WTC11 (cell line): ENCODE data around the gene ZNF146. TPM values are rescaled to one million over a fixed set of nuclear protein-coding genes. Genes with fewer than 3 reads are reported as not detected.

Source experiments
- ATAC-seq: fragments of 200-7000 bp; cut with Tn5 transposase; 2 replicates; pipeline ENCODE4 v1.10.0; 2021; ENCODE audit warnings: mild to moderate bottlenecking, moderate library complexity
- CTCF ChIA-PET: fragments of 300-600 bp; sonication (Branson Sonifier 250); formaldehyde crosslinking; loops from one replicate; lab custom pipeline; 2021; ENCODE audit warnings: antibody characterized with exemption; lab: Charles Lee
- POLR2A ChIA-PET: fragments of 350-600 bp; sonication (Branson Sonifier 250); formaldehyde crosslinking; loops from one replicate; lab custom pipeline; 2021; ENCODE audit warnings: antibody characterized with exemption; lab: Charles Lee
- DNase-seq: peaks from one replicate; pipeline ENCODE4 v3.0.0; 2021; ENCODE audit warnings: low spot score
- H3K27ac Mint-ChIP-seq: 2 replicates; pipeline ENCODE4 v1.8.0; 2021; ENCODE audit warnings: mixed read lengths
- H3K27me3 Mint-ChIP-seq: 2 replicates; pipeline ENCODE4 v1.8.0; 2021; ENCODE audit warnings: low read depth, mild to moderate bottlenecking, moderate library complexity, mixed read lengths
- H3K36me3 Mint-ChIP-seq: 2 replicates; pipeline ENCODE4 v1.8.0; 2021; ENCODE audit warnings: mixed read lengths
- H3K4me1 Mint-ChIP-seq: 2 replicates; pipeline ENCODE4 v1.8.0; 2022; ENCODE audit warnings: mixed read lengths
- H3K4me3 Mint-ChIP-seq: 2 replicates; pipeline ENCODE4 v1.8.0; 2021; ENCODE audit warnings: mild to moderate bottlenecking, moderate library complexity, mixed read lengths
- H3K9me3 Mint-ChIP-seq: 2 replicates; pipeline ENCODE4 v1.8.0; 2021; ENCODE audit warnings: mixed read lengths
- AR ChIP-seq: fragments of 250-450 bp; sonication (Bioruptor Pico); IDR thresholded peaks from 2 replicates; pipeline ENCODE4 v1.9.0; 2021; ENCODE audit warnings: mild to moderate bottlenecking
- ATF1 ChIP-seq: sonication (generic); formaldehyde crosslinking; IDR thresholded peaks from 2 replicates; pipeline ENCODE4 v1.8.1; 2023; ENCODE audit warnings: mild to moderate bottlenecking, moderate library complexity, missing genetic modification reagents
- ATF6 ChIP-seq: sonication (generic); formaldehyde crosslinking; IDR thresholded peaks from 2 replicates; pipeline ENCODE4 v1.8.1; 2023; ENCODE audit warnings: mild to moderate bottlenecking, missing genetic modification reagents
- E2F4 ChIP-seq: sonication (generic); formaldehyde crosslinking; IDR thresholded peaks from 2 replicates; pipeline ENCODE4 v1.8.1; 2022; ENCODE audit warnings: low read depth, mild to moderate bottlenecking, moderate library complexity, missing genetic modification reagents, borderline replicate concordance
- ELF4 ChIP-seq: sonication (generic); formaldehyde crosslinking; IDR thresholded peaks from 2 replicates; pipeline ENCODE4 v1.8.1; 2022; ENCODE audit warnings: low read depth, mild to moderate bottlenecking, moderate library complexity, missing genetic modification reagents
- FOXK1 ChIP-seq: sonication (generic); formaldehyde crosslinking; IDR thresholded peaks from 2 replicates; pipeline ENCODE4 v1.8.0; 2022; ENCODE audit warnings: mild to moderate bottlenecking, moderate library complexity, missing genetic modification reagents
- GABPB1 ChIP-seq: sonication (generic); formaldehyde crosslinking; IDR thresholded peaks from 2 replicates; pipeline ENCODE4 v1.8.1; 2023; ENCODE audit warnings: mild to moderate bottlenecking, missing genetic modification reagents
- GTF2I ChIP-seq: fragments of 250-450 bp; sonication (Bioruptor Pico); conservative IDR thresholded peaks from 2 replicates; pipeline ENCODE4 v1.4.0; 2021; ENCODE audit warnings: mild to moderate bottlenecking
- MYBL2 ChIP-seq: sonication (generic); formaldehyde crosslinking; IDR thresholded peaks from 2 replicates; pipeline ENCODE4 v1.8.1; 2023; ENCODE audit warnings: mild to moderate bottlenecking, moderate library complexity, missing genetic modification reagents
- NFE2L1 ChIP-seq: sonication (generic); formaldehyde crosslinking; IDR thresholded peaks from 2 replicates; pipeline ENCODE4 v1.8.1; 2023; ENCODE audit warnings: missing genetic modification reagents
- NR3C1 ChIP-seq: sonication (generic); formaldehyde crosslinking; conservative IDR thresholded peaks from 2 replicates; pipeline ENCODE4 v1.8.1; 2023; ENCODE audit warnings: low read depth, mild to moderate bottlenecking, missing genetic modification reagents
- OVOL2 ChIP-seq: fragments of 250-450 bp; sonication (Bioruptor Pico); IDR thresholded peaks from 2 replicates; pipeline ENCODE4 v1.9.0; 2021; ENCODE audit warnings: mild to moderate bottlenecking, borderline replicate concordance
- RORB ChIP-seq: fragments of 250-450 bp; sonication (Bioruptor Pico); IDR thresholded peaks from 2 replicates; pipeline ENCODE4 v1.9.0; 2021; ENCODE audit warnings: mild to moderate bottlenecking
- USF1 ChIP-seq: sonication (generic); formaldehyde crosslinking; IDR thresholded peaks from 2 replicates; pipeline ENCODE4 v1.8.0; 2022; ENCODE audit warnings: mild to moderate bottlenecking, missing genetic modification reagents
- ZMAT4 ChIP-seq: fragments of 250-450 bp; sonication (Bioruptor Pico); IDR thresholded peaks from 2 replicates; pipeline ENCODE4 v1.9.0; 2021; ENCODE audit warnings: mild to moderate bottlenecking
- ZNF121 ChIP-seq: sonication (generic); formaldehyde crosslinking; IDR thresholded peaks from 2 replicates; pipeline ENCODE4 v1.8.0; 2023; ENCODE audit warnings: missing genetic modification reagents
- ZNF263 ChIP-seq: sonication (generic); formaldehyde crosslinking; IDR thresholded peaks from 2 replicates; pipeline ENCODE4 v1.8.1; 2022; ENCODE audit warnings: low read depth, mild to moderate bottlenecking, moderate library complexity, missing genetic modification reagents
- ZNF281 ChIP-seq: sonication (generic); formaldehyde crosslinking; IDR thresholded peaks from 2 replicates; pipeline ENCODE4 v1.8.0; 2023; ENCODE audit warnings: mild to moderate bottlenecking, missing genetic modification reagents
- ZNF416 ChIP-seq: fragments of 250-450 bp; sonication (Bioruptor Pico); IDR thresholded peaks from 2 replicates; pipeline ENCODE4 v1.9.0; 2021; ENCODE audit warnings: mild to moderate bottlenecking, inconsistent platforms
- ZNF425 ChIP-seq: fragments of 250-450 bp; sonication (Bioruptor Pico); conservative IDR thresholded peaks from 2 replicates; pipeline ENCODE4 v1.9.0; 2021; ENCODE audit warnings: mild to moderate bottlenecking
- ZNF671 ChIP-seq: fragments of 250-450 bp; sonication (Bioruptor Pico); IDR thresholded peaks from 2 replicates; pipeline ENCODE4 v1.8.0; 2021; ENCODE audit warnings: mild to moderate bottlenecking
- ZSCAN18 ChIP-seq: fragments of 250-450 bp; sonication (Bioruptor Pico); IDR thresholded peaks from 2 replicates; pipeline ENCODE4 v2.1.2; 2022; ENCODE audit warnings: mild to moderate bottlenecking, moderate library complexity
- total RNA-seq: library from RNA; stranded (reverse); gene quantifications from 3 replicates; pipeline ENCODE4 v1.2.3, GENCODE V29; 2021

Gene ZNF146
- total RNA-seq, 1 experiment from 2014 or later = 128 TPM

GRCh38 chr19:36196249-36196648 is 18.7 kb upstream of the ZNF146 start:
- H3K36me3 Mint-ChIP-seq = no peaks in the 10 kb centered on the region
- no peak for TF ChIP-seq ZNF671 (CRISPR knock-in tag)
- TF ChIP-seq USF1 = no peak
- no peak for TF ChIP-seq ZMAT4
- TF ChIP-seq ZNF281 = no peak
- TF ChIP-seq ZNF121 (CRISPR knock-in tag) = no peak
- no peak for TF ChIP-seq RORB
- no peak for TF ChIP-seq GABPB1 (CRISPR knock-in tag)
- TF ChIP-seq, all 79 proteins: peak for 0
- ChIA-PET POLR2A (interaction anchor here (0.6 kb wide), 1 partner anchor 1499 kb away, joined by 3 read pairs; no protein-coding TSS in a partner anchor), CTCF (interaction anchor here (0.9 to 1.3 kb wide), 2 partner anchors 23 to 68 kb away, joined by 3 to 4 read pairs; no protein-coding TSS in a partner anchor)
- Mint-ChIP-seq H3K27ac (no peak overlapping the region), H3K9me3 (no peaks in the 10 kb centered on the region), H3K27me3 (no peaks in the 10 kb centered on the region), H3K4me3 (no peak overlapping the region), H3K4me1 (no peaks in the 10 kb centered on the region)
- no peak for DNase-seq
- ATAC-seq = no peak

GRCh38 chr19:36198119-36198518 is 16.8 kb upstream of the ZNF146 start:
- Mint-ChIP-seq H3K27me3 (no peaks in the 10 kb centered on the region), H3K9me3 (no peaks in the 10 kb centered on the region), H3K4me3 (no peak overlapping the region), H3K36me3 (no peaks in the 10 kb centered on the region), H3K27ac (no peak overlapping the region), H3K4me1 (no peaks in the 10 kb centered on the region)
- no peak for DNase-seq
- ChIA-PET POLR2A (no interaction called here), CTCF (no interaction called here)
- no peak for ATAC-seq
- no peak for TF ChIP-seq ATF6 (CRISPR knock-in tag)
- no peak for TF ChIP-seq E2F4
- TF ChIP-seq AR (CRISPR knock-in tag) = no peak
- TF ChIP-seq FOXK1 (CRISPR knock-in tag) = no peak
- no peak for TF ChIP-seq ATF1 (CRISPR knock-in tag)
- TF ChIP-seq ZSCAN18 (CRISPR knock-in tag) = no peak
- TF ChIP-seq ZNF263 = no peak
- no peak for TF ChIP-seq NR3C1
- TF ChIP-seq NFE2L1 (CRISPR knock-in tag) = no peak
- TF ChIP-seq GTF2I (CRISPR knock-in tag) = no peak
- no peak for TF ChIP-seq ZNF416 (CRISPR knock-in tag)
- no peak for TF ChIP-seq ELF4 (CRISPR knock-in tag)
- TF ChIP-seq ZMAT4 = no peak
- no peak for TF ChIP-seq MYBL2 (CRISPR knock-in tag)
- no peak for TF ChIP-seq RORB
- no peak for TF ChIP-seq ZNF425
- TF ChIP-seq OVOL2 (CRISPR knock-in tag) = no peak
